GM12878 (cell line): ENCODE results near the gene CFAP410. TPM values are rescaled to one million over a fixed set of nuclear protein-coding genes. Genes with fewer than 3 reads are reported as not detected.

Source experiments
- ATAC-seq: fragments of 200-7000 bp; cut with Tn5 transposase; 3 replicates; pipeline ENCODE4 v1.9.1; 2020; ENCODE audit warnings: mild to moderate bottlenecking, moderate library complexity
- BruUV-seq: library from RNA; stranded (reverse); fragments of 400-500 nt; replicated peaks from 2 replicates; lab custom pipeline; 2021; lab: Mats Ljungman, UMichigan
- CTCF ChIA-PET: fragments of 300-600 bp; sonication (Branson Sonifier 250); formaldehyde crosslinking; extraction: SDS; loops from one replicate; lab custom pipeline; 2021; ENCODE audit warnings: inconsistent platforms; lab: Yijun Ruan, JAX
- POLR2A ChIA-PET: fragments of 350-600 bp; formaldehyde crosslinking; extraction: SDS; loops from one replicate; lab custom pipeline; 2021; ENCODE audit warnings: inconsistent platforms; lab: Charles Lee
- RAD21 ChIA-PET: fragments of 300-600 bp; sonication (Branson Sonifier 250); formaldehyde crosslinking; loops from one replicate; lab custom pipeline; 2023; ENCODE audit warnings: antibody characterized with exemption; ENCODE audit not compliant: unreplicated experiment; lab: Charles Lee
- SMC1A ChIA-PET: fragments of 300-600 bp; sonication (Branson Sonifier 250); formaldehyde crosslinking; loops from one replicate; lab custom pipeline; 2023; ENCODE audit not compliant: unreplicated experiment, uncharacterized antibody; lab: Charles Lee
- DNase-seq: peaks from one replicate; pipeline ENCODE4 v3.0.0-alpha.2; 2011; ENCODE audit warnings: low read depth, low spot score
- FAIRE-seq: peaks from 3 replicates; lab custom pipeline; 2011; peaks lifted over from hg19 to GRCh38; lab: Jason Lieb, UNC
- H2AFZ ChIP-seq: 2 replicates; pipeline ENCODE4 v1.6.0; 2011; ENCODE audit warnings: low read depth, low read length, control low read depth; ENCODE audit not compliant: control insufficient read depth
- H3K27ac ChIP-seq: 2 replicates; pipeline ENCODE4 v1.5.1; 2011; ENCODE audit warnings: control low read depth; ENCODE audit not compliant: control insufficient read depth, insufficient read depth
- H3K27me3 ChIP-seq, 2 experiments: replicated peaks in 1 of 2; 2 replicates each; pipeline versions ENCODE4 v1.6.0 to v1.6.1; 2011; ENCODE audit warnings: low read length in 1 of 2; ENCODE audit not compliant: control insufficient read depth in 2 of 2, insufficient read depth in 2 of 2
- H3K36me3 ChIP-seq, 2 experiments: 2 replicates each; pipeline ENCODE4 v1.5.1; 2011; ENCODE audit warnings: low read length in 1 of 2; ENCODE audit not compliant: control insufficient read depth in 2 of 2, insufficient read depth in 2 of 2
- H3K4me1 ChIP-seq: 2 replicates; pipeline ENCODE4 v1.6.1; 2011; ENCODE audit warnings: mild to moderate bottlenecking, low read length, moderate library complexity, mixed read lengths; ENCODE audit not compliant: control insufficient read depth, insufficient read depth
- H3K4me2 ChIP-seq: 2 replicates; pipeline ENCODE4 v1.6.0; 2011; ENCODE audit warnings: control low read depth; ENCODE audit not compliant: control insufficient read depth, insufficient read depth
- H3K4me3 ChIP-seq: fragments of 200-600 bp; sonication (generic); 2 replicates; pipeline ENCODE4 v1.5.1; 2016
- H3K79me2 ChIP-seq: 2 replicates; pipeline ENCODE4 v1.6.0; 2011; ENCODE audit warnings: low read length; ENCODE audit not compliant: control insufficient read depth, insufficient read depth
- H3K9ac ChIP-seq: 2 replicates; pipeline ENCODE4 v1.8.0; 2011; ENCODE audit warnings: low read length, control low read depth, mixed read lengths; ENCODE audit not compliant: control insufficient read depth, insufficient read depth
- H3K9me3 ChIP-seq: replicated peaks from 3 replicates; pipeline ENCODE4 v1.5.1; 2011; ENCODE audit warnings: mild to moderate bottlenecking, low read length; ENCODE audit not compliant: control insufficient read depth, insufficient read depth
- H4K20me1 ChIP-seq: 2 replicates; pipeline ENCODE4 v1.6.0; 2011; ENCODE audit not compliant: control insufficient read depth, insufficient read depth
- BHLHE40 ChIP-seq, 2 experiments: fragments of 450-650 bp in 1 of 2; IDR thresholded peaks; 2 replicates each; pipeline ENCODE4 v1.6.1; 2011 to 2017; ENCODE audit warnings: low read depth in 2 of 2, borderline replicate concordance in 1 of 2, improper control_type of control experiment in 1 of 2, low read length in 1 of 2, mild to moderate bottlenecking in 1 of 2
- GABPA ChIP-seq: IDR thresholded peaks from 2 replicates; pipeline ENCODE4 v1.6.1; 2014; ENCODE audit warnings: antibody characterized with exemption, low read depth, mild to moderate bottlenecking, inconsistent platforms
- HDAC2 ChIP-seq: fragments of 200-600 bp; sonication (generic); IDR thresholded peaks from 2 replicates; pipeline ENCODE4 v1.6.1; 2017
- HDGF ChIP-seq: fragments of 450-650 bp; IDR thresholded peaks from 2 replicates; pipeline ENCODE4 v1.6.1; 2016; ENCODE audit warnings: antibody characterized with exemption
- LARP7 ChIP-seq: fragments of 450-650 bp; IDR thresholded peaks from 2 replicates; pipeline ENCODE4 v1.6.1; 2017; ENCODE audit warnings: mild to moderate bottlenecking
- NFXL1 ChIP-seq: fragments of 450-650 bp; IDR thresholded peaks from 2 replicates; pipeline ENCODE4 v1.6.1; 2017; ENCODE audit warnings: antibody characterized with exemption, mild to moderate bottlenecking, borderline replicate concordance
- NRF1 ChIP-seq: conservative IDR thresholded peaks from 2 replicates; pipeline ENCODE4 v1.6.1; 2011; ENCODE audit warnings: mild to moderate bottlenecking, low read depth, low read length, improper control_type of control experiment
- PAX5 ChIP-seq: IDR thresholded peaks from 2 replicates; pipeline ENCODE4 v1.6.1; 2011; ENCODE audit warnings: low read depth, low read length, borderline replicate concordance
- POLR2AphosphoS5 ChIP-seq: IDR thresholded peaks from 2 replicates; pipeline ENCODE4 v1.6.1; 2011; ENCODE audit warnings: mild to moderate bottlenecking, low read length, inconsistent platforms
- RB1 ChIP-seq: fragments of 450-650 bp; formaldehyde crosslinking; IDR thresholded peaks from 2 replicates; pipeline ENCODE4 v1.6.1; 2017; ENCODE audit warnings: mild to moderate bottlenecking, borderline replicate concordance
- RCOR1 ChIP-seq: conservative IDR thresholded peaks from 2 replicates; pipeline ENCODE4 v1.6.1; 2012; ENCODE audit warnings: low read depth, low read length, improper control_type of control experiment
- RFX5 ChIP-seq: IDR thresholded peaks from 2 replicates; pipeline ENCODE4 v1.6.1; 2011; ENCODE audit warnings: low read depth, low read length, improper control_type of control experiment
- SREBF1 ChIP-seq: IDR thresholded peaks from 2 replicates; pipeline ENCODE4 v1.6.1; 2012; ENCODE audit warnings: mild to moderate bottlenecking, low read length
- SREBF2 ChIP-seq: IDR thresholded peaks from 2 replicates; pipeline ENCODE4 v1.6.1; 2012; ENCODE audit warnings: mild to moderate bottlenecking, low read length
- STAT3 ChIP-seq: IDR thresholded peaks from 2 replicates; pipeline ENCODE4 v1.6.1; 2011; ENCODE audit warnings: low read depth, low read length, improper control_type of control experiment
- TCF12 ChIP-seq: IDR thresholded peaks from 2 replicates; pipeline ENCODE4 v1.6.1; 2011; ENCODE audit warnings: low read depth, mild to moderate bottlenecking, low read length
- YBX1 ChIP-seq: fragments of 450-650 bp; IDR thresholded peaks from 2 replicates; pipeline ENCODE4 v1.6.1; 2016; ENCODE audit warnings: antibody characterized with exemption
- YY1 ChIP-seq: IDR thresholded peaks from 2 replicates; pipeline ENCODE4 v1.6.1; 2011; ENCODE audit warnings: low read depth, mild to moderate bottlenecking, low read length
- WGBS: methylation state at CpG from one replicate; pipeline ENCODE4 v1.1.6; 2016; ENCODE audit warnings: low lambda C conversion rate; ENCODE audit not compliant: insufficient replicate concordance, insufficient coverage; ENCODE audit errors: missing lambda C conversion rate; 5-methylcytosine and 5-hydroxymethylcytosine counted together
- in situ Hi-C: fragments of 300-500 bp; cut with MboI; formaldehyde crosslinking; loops from 9 replicates; pipeline ENCODE4 v1.14.3; 2018; ENCODE audit warnings: mixed read lengths
- intact Hi-C: fragments of 100-400 bp; cut with micrococcal nuclease; formaldehyde crosslinking; loops from one replicate; pipeline ENCODE4 v1.14.2; 2022; ENCODE audit not compliant: unreplicated experiment
- polyA plus RNA-seq, 11 experiments: library from polyadenylated mRNA; depleted of rRNA in 4 of 11; unstranded in 6 of 11; stranded (reverse) in 5 of 11; fragments of >200 nt; fragmentation: Nextera tagmentation in 4 of 11; fragmentation: Illumina TruSeq in 1 of 11; extraction: Ambion mirVana in 4 of 11; extraction: Trizol in 1 of 11; gene quantifications; 1 replicate in 1 of 11; 2 replicates in 10 of 11; pipeline versions ENCODE4 v1.2.1 to v1.2.3, GENCODE V29; 2011 to 2016; ENCODE audit warnings: inconsistent platforms in 2 of 11, missing spikeins in 2 of 11, low read depth in 1 of 11
- total RNA-seq, 4 experiments: library from RNA; depleted of rRNA in 3 of 4; stranded (reverse); fragments of >200 nt in 3 of 4; fragmentation: Illumina TruSeq in 1 of 4; extraction: Trizol in 1 of 4; gene quantifications; 2 replicates each; pipeline versions ENCODE4 v1.2.1 to v1.2.3, GENCODE V29; 2013 to 2021
- TF ChIP-seq, protein P1 (sequence below): fragments of 450-650 bp; formaldehyde crosslinking; IDR thresholded peaks from 2 replicates; pipeline ENCODE4 v1.5.0; 2022; ENCODE audit warnings: mild to moderate bottlenecking, missing genetic modification characterization

CFAP410 gene
- total and polyA plus RNA-seq, 10 of the 15 experiments (the other 5 are each of a cell fraction or from before 2014, with no cell fraction given) = 0.14 to 24.8 (median 11.3) TPM

DNA sequence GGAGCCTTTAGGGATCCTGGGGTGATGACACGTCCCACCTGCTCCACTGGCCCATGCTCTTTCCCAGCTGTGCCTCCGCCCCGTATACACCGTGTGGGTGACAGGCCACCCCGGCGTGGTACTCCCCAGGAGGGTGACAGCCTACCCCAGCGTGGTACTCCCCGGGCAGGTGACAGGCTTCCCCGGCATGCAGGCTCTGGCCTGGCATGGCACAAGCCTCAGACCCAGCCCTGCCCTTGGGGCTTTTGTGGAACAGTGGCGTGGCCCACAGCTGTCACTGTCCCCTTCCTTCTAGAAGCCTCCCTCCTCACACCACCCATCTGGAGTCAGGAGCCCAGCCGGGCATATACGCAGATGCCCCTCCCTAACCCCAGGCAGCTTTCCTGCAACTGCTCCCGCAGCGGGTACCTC, 44.0 kb downstream of the CFAP410 start:
- intact Hi-C loops = no loop called here
- ChIA-PET SMC1A (interaction anchor here (1.1 kb wide), 2 partner anchors 9 kb away, joined by 3 read pairs; no protein-coding TSS in a partner anchor), RAD21 (interaction anchor here (1.7 kb wide), 1 partner anchor 10 kb away, joined by 9 read pairs; no protein-coding TSS in a partner anchor), POLR2A (interaction anchor here (0.7 to 1.4 kb wide), 3 partner anchors 8 to 25 kb away, joined by 3 to 5 read pairs (median 3); no protein-coding TSS in a partner anchor), CTCF (interaction anchor here (0.5 to 1.0 kb wide), 3 partner anchors 10 to 632 kb away, joined by 3 read pairs; no protein-coding TSS in a partner anchor)
- BruUV-seq = no TSS peak
- Histone ChIP-seq H3K27me3 (no peaks in the 10 kb centered on the region), H3K79me2 (peaks cover 11% of the 10 kb centered on the region), H3K9me3 (no peaks in the 10 kb centered on the region), H3K9ac (no peak overlapping the region), H3K4me2 (no peak overlapping the region), H2AFZ (0 out of 2 replicates have a peak overlapping the region, but pooled peaks have one; percentile 1), H4K20me1 (no peaks in the 10 kb centered on the region; the same call in 1 of the 2 replicates), H3K27ac (peak overlapping the region; percentile 4; the same call in 1 of the 2 replicates), H3K4me1 (peaks cover 36% of the 10 kb centered on the region), H3K36me3 (no peaks in the 10 kb centered on the region), H3K4me3 (no peak overlapping the region)
- in situ Hi-C loops = no loop called here
- TF ChIP-seq, protein P1, sequence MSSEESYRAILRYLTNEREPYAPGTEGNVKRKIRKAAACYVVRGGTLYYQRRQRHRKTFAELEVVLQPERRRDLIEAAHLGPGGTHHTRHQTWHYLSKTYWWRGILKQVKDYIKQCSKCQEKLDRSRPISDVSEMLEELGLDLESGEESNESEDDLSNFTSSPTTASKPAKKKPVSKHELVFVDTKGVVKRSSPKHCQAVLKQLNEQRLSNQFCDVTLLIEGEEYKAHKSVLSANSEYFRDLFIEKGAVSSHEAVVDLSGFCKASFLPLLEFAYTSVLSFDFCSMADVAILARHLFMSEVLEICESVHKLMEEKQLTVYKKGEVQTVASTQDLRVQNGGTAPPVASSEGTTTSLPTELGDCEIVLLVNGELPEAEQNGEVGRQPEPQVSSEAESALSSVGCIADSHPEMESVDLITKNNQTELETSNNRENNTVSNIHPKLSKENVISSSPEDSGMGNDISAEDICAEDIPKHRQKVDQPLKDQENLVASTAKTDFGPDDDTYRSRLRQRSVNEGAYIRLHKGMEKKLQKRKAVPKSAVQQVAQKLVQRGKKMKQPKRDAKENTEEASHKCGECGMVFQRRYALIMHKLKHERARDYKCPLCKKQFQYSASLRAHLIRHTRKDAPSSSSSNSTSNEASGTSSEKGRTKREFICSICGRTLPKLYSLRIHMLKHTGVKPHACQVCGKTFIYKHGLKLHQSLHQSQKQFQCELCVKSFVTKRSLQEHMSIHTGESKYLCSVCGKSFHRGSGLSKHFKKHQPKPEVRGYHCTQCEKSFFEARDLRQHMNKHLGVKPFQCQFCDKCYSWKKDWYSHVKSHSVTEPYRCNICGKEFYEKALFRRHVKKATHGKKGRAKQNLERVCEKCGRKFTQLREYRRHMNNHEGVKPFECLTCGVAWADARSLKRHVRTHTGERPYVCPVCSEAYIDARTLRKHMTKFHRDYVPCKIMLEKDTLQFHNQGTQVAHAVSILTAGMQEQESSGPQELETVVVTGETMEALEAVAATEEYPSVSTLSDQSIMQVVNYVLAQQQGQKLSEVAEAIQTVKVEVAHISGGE (CRISPR knock-in tag) = no peak
- no peak for TF ChIP-seq NFXL1
- TF ChIP-seq YBX1 = no peak
- TF ChIP-seq LARP7 = 0 out of 2 replicates have a peak, but pooled peaks have one; percentile 35
- TF ChIP-seq RFX5 = no peak
- TF ChIP-seq YY1 = no peak
- TF ChIP-seq SREBF1 = no peak
- TF ChIP-seq BHLHE40 (IDR thresholded peaks at IDR 0.05; ENCODE audit: borderline replicate concordance in 1 of 2, low read depth in 2 of 2, low read length in 1 of 2) = peak in 1 of 2 experiments; percentile 42; a peak in 1 of 4 replicates
- no peak for TF ChIP-seq RCOR1
- no peak for TF ChIP-seq PAX5
- TF ChIP-seq TCF12 = 0 out of 2 replicates have a peak, but pooled peaks have one; percentile 34
- TF ChIP-seq HDGF = no peak
- TF ChIP-seq RB1 = no peak
- no peak for TF ChIP-seq NRF1
- TF ChIP-seq HDAC2 = no peak
- TF ChIP-seq STAT3 = no peak
- TF ChIP-seq GABPA = no peak
- no peak for TF ChIP-seq POLR2AphosphoS5
- TF ChIP-seq SREBF2 = no peak
- ATAC-seq (no peak), DNase-seq (no peak), FAIRE-seq (no peak)
- WGBS = 39% methylated on average over 14 of the region's 14 CpGs
